Mucosa of rectum (tissue), 2 donors: Measurements from ENCODE around the gene RHOBTB1.
A peak's percentile ranks its signal among the peaks of the same experiment; 100 is the strongest.

Source experiments
- H3K27ac ChIP-seq, 2 donors: one replicate each; pipeline ENCODE4 v1.7.0; 2013; ENCODE audit warnings: inconsistent platforms in 2 of 2, low read depth in 2 of 2, low read length in 2 of 2
- H3K27me3 ChIP-seq, 2 donors: one replicate each; pipeline ENCODE4 v1.7.0; 2013; ENCODE audit warnings: low read length in 2 of 2; ENCODE audit not compliant: control insufficient read depth in 2 of 2, insufficient read depth in 2 of 2
- H3K36me3 ChIP-seq, 2 donors: one replicate each; pipeline ENCODE4 v1.7.0; 2013; ENCODE audit warnings: low read length in 2 of 2; ENCODE audit not compliant: control insufficient read depth in 2 of 2, insufficient read depth in 2 of 2
- H3K4me1 ChIP-seq, 2 donors: one replicate each; pipeline ENCODE4 v1.7.0; 2013; ENCODE audit warnings: low read length in 2 of 2, mild to moderate bottlenecking in 1 of 2; ENCODE audit not compliant: control insufficient read depth in 2 of 2, insufficient read depth in 2 of 2
- H3K4me3 ChIP-seq, 2 donors: one replicate each; pipeline ENCODE4 v1.7.0; 2013; ENCODE audit warnings: low read length in 2 of 2
- H3K9ac ChIP-seq, 2 donors: one replicate each; pipeline ENCODE4 v1.7.0; 2013; ENCODE audit warnings: low read length in 2 of 2, low read depth in 1 of 2, mild to moderate bottlenecking in 1 of 2
- H3K9me3 ChIP-seq, 2 donors: one replicate each; pipeline ENCODE4 v1.7.0; 2013; ENCODE audit warnings: low read length in 2 of 2; ENCODE audit not compliant: control insufficient read depth in 2 of 2
- donor health status: healthy.
- donor health status: Normal muscosa, but diverticular disease.

RHOBTB1 gene

DNA sequence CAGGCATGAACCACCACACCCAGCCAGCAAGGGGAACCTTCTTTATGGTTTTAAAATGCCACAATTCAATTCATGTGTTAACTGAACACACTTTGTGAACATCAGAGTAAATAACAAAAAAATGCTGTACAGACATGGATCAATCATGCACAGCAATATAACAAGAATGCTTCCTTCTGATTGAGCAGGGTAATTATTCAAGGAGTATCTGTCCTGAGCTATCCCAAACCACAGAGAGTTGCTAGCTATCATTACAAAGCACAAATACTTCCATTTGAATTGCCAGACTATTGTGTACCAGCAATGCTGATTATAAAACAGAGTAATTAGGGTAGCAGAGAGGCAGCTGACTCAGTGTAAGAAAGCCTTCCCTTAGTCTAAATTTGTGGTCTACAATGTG is 11.3 kb upstream of the RHOBTB1 start:
- Histone ChIP-seq H3K4me1 (peaks cover 0 to 16% of the 10 kb centered on the region in 2 donors), H3K4me3 (no peak overlapping the region), H3K36me3 (no peaks in the 10 kb centered on the region), H3K27me3 (no peaks in the 10 kb centered on the region), H3K27ac (no peak overlapping the region), H3K9ac (no peak overlapping the region), H3K9me3 (no peaks in the 10 kb centered on the region)

DNA sequence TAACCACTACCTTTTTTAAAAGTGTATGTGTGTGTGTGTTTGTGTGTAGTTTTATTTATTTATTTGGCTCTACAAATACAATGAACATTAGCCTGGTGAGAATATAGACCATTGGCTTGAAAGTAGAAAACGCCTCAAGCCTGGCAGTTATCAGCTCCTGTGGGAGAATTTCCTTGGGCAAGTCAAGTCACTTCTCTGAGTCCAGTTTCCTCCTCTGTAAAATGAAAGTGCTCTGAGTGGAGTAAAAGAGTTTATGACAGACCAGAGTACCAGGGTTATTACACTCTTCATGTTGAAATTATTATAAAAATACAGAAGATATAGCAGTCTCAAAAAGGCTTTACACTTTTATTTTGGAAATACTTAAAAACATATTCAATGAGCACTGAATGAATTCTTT is 10.1 kb upstream of the RHOBTB1 start:
- Histone ChIP-seq H3K4me1 (peaks cover 0 to 16% of the 10 kb centered on the region in 2 donors), H3K4me3 (no peak overlapping the region), H3K27ac (no peak overlapping the region), H3K9me3 (no peaks in the 10 kb centered on the region), H3K27me3 (no peaks in the 10 kb centered on the region), H3K36me3 (no peaks in the 10 kb centered on the region), H3K9ac (no peak overlapping the region)

DNA sequence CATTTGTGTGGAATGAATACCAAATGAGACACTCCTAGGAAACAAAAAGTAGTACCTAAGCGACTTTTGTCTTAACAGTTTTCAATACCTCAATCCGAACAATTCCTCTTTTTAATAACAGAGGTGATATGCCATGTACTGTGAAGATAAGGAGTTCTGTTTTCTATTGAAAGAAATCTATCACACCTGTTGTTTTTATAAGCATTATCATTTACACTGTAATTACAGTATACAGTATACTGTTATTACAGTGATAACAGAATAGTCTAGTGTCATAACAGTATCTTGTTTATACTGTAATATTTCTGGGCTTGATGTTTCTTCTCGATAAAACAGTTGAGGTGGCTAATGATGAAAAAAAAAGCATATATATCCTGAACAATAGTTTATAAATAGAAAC is 9.4 kb upstream of the RHOBTB1 start:
- Histone ChIP-seq H3K36me3 (no peaks in the 10 kb centered on the region), H3K4me1 (peaks cover 0 to 16% of the 10 kb centered on the region in 2 donors), H3K9me3 (no peaks in the 10 kb centered on the region), H3K9ac (no peak overlapping the region), H3K27ac (no peak overlapping the region), H3K27me3 (no peaks in the 10 kb centered on the region), H3K4me3 (no peak overlapping the region)

DNA sequence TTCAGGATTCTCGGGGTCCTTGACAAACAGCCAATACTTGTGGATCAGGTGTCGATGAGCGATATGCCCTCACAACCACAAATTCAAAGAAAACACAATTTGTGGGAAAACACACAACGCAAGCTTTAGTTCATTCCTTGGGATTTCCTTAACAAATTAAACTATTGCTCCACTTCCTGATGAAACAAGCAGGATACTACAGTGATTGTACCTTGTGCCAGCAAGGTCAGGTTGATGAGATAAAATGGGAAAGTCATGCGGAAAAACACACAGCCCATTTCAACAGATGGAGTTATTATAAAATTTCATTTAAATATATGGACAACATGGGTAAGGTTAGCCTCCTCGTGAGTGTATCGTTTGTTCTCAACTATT is 8.8 kb upstream of the RHOBTB1 start:
- H3K36me3 ChIP-seq = no peaks in the 10 kb centered on the region
- no peak overlapping the region for H3K9ac ChIP-seq
- H3K27ac ChIP-seq = no peak overlapping the region
- H3K4me3 ChIP-seq = peak overlapping the region in 1 of 2 donors; percentile 18
- H3K27me3 ChIP-seq = no peaks in the 10 kb centered on the region
- H3K9me3 ChIP-seq = no peaks in the 10 kb centered on the region
- H3K4me1 ChIP-seq = peaks cover 0 to 16% of the 10 kb centered on the region in 2 donors

DNA sequence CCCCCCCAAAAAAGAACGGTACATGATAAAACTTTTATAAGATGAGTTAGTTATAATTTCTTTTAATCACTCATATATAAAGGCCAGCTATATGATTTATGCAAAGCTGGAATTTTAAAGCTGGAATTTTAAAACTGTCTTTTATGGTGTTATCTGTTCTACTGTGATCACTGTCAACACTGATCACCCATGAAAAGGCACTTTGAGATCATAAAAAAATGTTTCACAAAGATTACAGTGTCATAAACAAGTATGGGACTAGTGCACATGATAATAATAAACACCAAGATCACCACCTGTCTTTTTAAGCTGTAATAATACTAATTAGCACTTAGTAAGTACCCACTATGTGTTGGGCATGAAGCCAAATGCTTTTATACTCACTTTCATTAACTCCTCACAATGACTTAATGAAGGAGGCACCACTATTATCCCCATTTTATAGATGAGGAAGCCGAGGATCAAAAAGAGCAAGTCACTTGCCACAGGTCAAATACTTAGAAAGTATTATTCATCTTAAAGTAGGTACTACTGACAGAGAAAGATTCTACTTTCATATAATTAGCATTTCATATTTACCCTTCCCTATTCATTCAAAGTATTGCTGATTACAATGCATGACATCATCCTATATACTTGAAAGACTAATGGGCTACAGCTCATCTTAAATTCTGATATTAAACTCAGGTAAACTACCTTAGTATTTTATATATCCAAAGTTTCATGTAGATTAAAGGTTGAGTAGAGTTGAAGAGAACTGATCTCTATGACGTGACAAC is 8.3 kb upstream of the RHOBTB1 start:
- H3K27ac ChIP-seq = no peak overlapping the region
- H3K4me3 ChIP-seq = peak overlapping the region; percentile 3 to 18
- H3K9me3 ChIP-seq = no peaks in the 10 kb centered on the region
- no peaks in the 10 kb centered on the region for H3K36me3 ChIP-seq
- peaks cover 0 to 16% of the 10 kb centered on the region in 2 donors for H3K4me1 ChIP-seq
- no peaks in the 10 kb centered on the region for H3K27me3 ChIP-seq
- no peak overlapping the region for H3K9ac ChIP-seq

DNA sequence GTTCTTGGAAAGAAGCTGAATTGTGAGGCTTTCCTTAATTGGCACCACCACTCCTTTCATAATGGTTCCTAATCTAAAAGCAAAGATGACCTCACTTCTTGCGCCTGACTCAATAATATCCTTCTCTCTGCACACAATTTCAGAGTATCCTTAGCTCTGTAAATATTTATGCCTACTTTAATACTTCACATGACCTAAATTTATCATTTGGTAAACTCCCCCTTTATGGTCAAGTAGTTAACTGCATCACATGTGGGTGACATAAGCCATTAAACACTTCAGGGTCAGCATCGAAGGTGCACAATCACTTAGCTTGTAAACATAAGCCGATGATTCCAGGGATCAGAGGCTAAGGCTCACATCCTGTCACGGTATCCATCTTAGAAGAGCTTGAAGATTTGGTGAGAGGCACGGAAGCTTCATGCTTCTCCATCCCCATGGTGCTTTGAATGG is 7.3 kb upstream of the RHOBTB1 start:
- no peaks in the 10 kb centered on the region for H3K9me3 ChIP-seq
- no peak overlapping the region for H3K9ac ChIP-seq
- H3K27ac ChIP-seq = no peak overlapping the region
- H3K27me3 ChIP-seq = no peaks in the 10 kb centered on the region
- no peaks in the 10 kb centered on the region for H3K36me3 ChIP-seq
- H3K4me1 ChIP-seq = peaks cover 0 to 16% of the 10 kb centered on the region in 2 donors
- no peak overlapping the region for H3K4me3 ChIP-seq

DNA sequence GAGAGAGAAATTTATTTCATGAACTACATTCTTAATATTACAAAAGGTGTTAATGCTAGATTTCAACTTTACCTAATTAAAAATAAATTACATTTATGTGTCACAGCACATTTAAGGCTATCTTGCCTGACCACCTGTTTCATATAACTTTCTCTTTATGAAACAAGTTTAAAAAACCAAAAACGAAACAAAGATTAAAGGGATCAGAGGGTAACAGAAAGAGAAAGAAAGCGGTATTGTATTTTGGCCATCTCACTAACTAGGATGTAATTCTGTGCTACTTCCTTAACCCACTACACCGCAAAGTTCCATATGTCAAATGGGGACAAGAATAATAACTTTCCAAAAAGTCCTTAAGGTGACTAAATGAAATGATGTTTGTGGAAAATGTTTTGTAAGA is 6.3 kb upstream of the RHOBTB1 start:
- Histone ChIP-seq H3K36me3 (no peaks in the 10 kb centered on the region), H3K27ac (no peak overlapping the region), H3K4me3 (no peak overlapping the region), H3K9ac (no peak overlapping the region), H3K27me3 (no peaks in the 10 kb centered on the region), H3K4me1 (peaks cover 0 to 16% of the 10 kb centered on the region in 2 donors), H3K9me3 (no peaks in the 10 kb centered on the region)

DNA sequence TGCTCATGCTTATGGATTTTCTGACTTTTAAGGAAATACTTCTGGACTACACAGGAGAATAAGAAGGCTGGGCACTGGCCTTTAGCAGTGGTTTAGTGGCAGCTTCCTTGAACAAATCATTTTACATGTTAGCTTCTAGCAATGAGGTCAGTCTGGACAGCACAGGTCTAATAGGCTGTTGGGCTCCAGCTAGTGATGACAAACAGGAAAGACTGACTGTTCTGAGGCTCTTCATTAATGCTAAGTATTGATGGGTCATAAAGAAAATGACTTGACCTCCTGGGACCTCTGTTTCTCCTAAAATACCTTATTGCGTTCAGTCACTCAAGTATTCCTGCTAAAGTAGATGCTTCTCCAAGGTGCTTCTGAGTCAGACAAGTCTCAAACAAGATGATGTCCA is 4.9 kb upstream of the RHOBTB1 start:
- no peaks in the 10 kb centered on the region for H3K9me3 ChIP-seq
- H3K27ac ChIP-seq = no peak overlapping the region
- H3K27me3 ChIP-seq = no peaks in the 10 kb centered on the region
- peaks cover 0 to 21% of the 10 kb centered on the region in 2 donors for H3K4me1 ChIP-seq
- no peak overlapping the region for H3K4me3 ChIP-seq
- H3K36me3 ChIP-seq = no peaks in the 10 kb centered on the region
- no peak overlapping the region for H3K9ac ChIP-seq

DNA sequence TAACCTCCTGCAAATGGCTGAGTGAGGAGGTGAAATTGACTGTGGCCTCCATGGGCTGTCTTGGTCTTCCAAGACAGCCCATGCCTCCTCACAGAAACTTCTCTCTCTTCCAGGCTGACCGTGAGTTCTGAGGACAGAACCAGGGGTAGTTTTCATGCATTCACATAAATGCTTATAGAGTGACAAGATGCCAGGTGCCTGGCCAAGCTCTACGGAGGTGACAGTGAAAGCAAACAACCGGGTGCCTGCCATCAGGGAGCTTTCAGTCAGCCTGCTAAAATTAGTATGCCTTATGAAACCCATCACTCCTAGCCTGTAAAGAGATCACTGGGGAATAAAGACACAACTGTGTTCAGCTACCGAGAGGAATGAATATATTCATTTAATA is 919 bp upstream of the RHOBTB1 start:
- Histone ChIP-seq H3K9ac (peak overlapping the region; percentile 81 to 84), H3K4me3 (peak overlapping the region; percentile 73 to 85), H3K27ac (peak overlapping the region; percentile 89 to 91), H3K9me3 (no peaks in the 10 kb centered on the region), H3K36me3 (no peaks in the 10 kb centered on the region), H3K27me3 (no peaks in the 10 kb centered on the region), H3K4me1 (peaks cover 10 to 11% of the 10 kb centered on the region in 2 donors)

DNA sequence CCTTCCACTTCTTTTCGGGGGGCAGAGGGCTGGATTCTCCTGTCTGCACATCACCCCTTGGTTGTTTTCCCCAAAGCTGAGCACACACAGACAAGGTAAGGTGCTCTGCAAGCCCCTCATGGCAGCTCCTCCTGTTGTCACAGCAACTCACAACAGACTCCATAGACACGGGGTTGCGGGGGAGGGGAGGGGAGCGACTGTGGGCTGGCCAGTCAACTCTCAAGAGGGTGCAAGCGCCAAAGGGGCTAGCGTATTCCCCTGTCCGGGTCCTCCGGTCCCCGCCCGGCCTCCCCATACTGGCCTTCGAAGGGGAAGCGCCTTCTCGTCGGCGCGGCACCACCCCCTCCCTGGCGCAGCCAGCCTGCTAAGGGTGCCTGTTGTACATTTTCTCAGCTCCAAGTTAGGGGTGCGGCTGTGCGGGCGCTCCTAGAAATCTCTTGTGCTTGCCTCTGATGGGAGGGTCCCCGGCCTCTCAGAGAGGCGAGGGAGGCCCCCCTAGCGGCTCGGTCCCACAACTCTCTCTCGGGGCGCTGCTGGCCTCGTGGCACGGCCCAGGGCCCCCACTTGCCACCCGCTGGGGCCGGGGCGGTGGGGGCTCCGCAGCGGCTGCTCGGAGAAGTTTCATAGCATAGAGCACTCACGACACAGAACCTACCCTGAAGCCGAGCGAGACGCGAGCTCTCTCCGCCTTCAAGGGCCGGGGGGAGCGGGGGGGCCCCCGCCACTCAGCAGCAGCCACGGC is 498 bp downstream of the RHOBTB1 start:
- no peaks in the 10 kb centered on the region for H3K27me3 ChIP-seq
- peak overlapping the region; percentile 81 to 84 for H3K9ac ChIP-seq
- no peaks in the 10 kb centered on the region for H3K9me3 ChIP-seq
- peaks cover 10 to 11% of the 10 kb centered on the region in 2 donors for H3K4me1 ChIP-seq
- H3K4me3 ChIP-seq = peak overlapping the region; percentile 73 to 85
- H3K36me3 ChIP-seq = no peaks in the 10 kb centered on the region
- H3K27ac ChIP-seq = peak overlapping the region; percentile 89 to 91
